Lower lobe of right lung (tissue), 2 donors: ENCODE data around the gene GRIFIN. TPM values are rescaled to one million over a fixed set of nuclear protein-coding genes. Genes with fewer than 3 reads are reported as not detected.
A peak's percentile ranks its signal among the peaks of the same experiment; 100 is the strongest.

ENCODE experiments used
- ATAC-seq, 2 donors: fragments of 200-7000 bp; cut with Tn5 transposase; one replicate each; pipeline ENCODE4 v1.9.1; 2020 to 2022; ENCODE audit warnings: mild to moderate bottlenecking in 2 of 2, moderate library complexity in 2 of 2
- DNase-seq: peaks from one replicate; pipeline ENCODE4 v3.0.0-alpha.2; 2020
- H3K27ac ChIP-seq: fragments of 200-600 bp; one replicate; pipeline ENCODE4 v1.8.0; 2022
- H3K27me3 ChIP-seq: fragments of 200-600 bp; one replicate; pipeline ENCODE4 v1.8.0; 2022; ENCODE audit warnings: low read depth
- H3K36me3 ChIP-seq: fragments of 200-600 bp; one replicate; pipeline ENCODE4 v1.8.0; 2022; ENCODE audit warnings: mild to moderate bottlenecking
- H3K4me1 ChIP-seq: fragments of 200-600 bp; one replicate; pipeline ENCODE4 v1.8.0; 2022
- H3K4me3 ChIP-seq: fragments of 200-600 bp; one replicate; pipeline ENCODE4 v1.8.0; 2022; ENCODE audit warnings: mild to moderate bottlenecking
- H3K9me3 ChIP-seq: fragments of 200-600 bp; one replicate; pipeline ENCODE4 v1.8.0; 2022
- intact Hi-C: fragments of 100-400 bp; cut with DNase I; formaldehyde crosslinking; loops from one replicate; pipeline ENCODE4 v1.11.0; 2022
- total RNA-seq: library from RNA; stranded (reverse); fragmentation: NEBNext Ultra II Directional; extraction: Animal tissue kit (Norgen Biotek cat#: 25700); gene quantifications from one replicate; pipeline ENCODE4 v1.2.1, GENCODE V29; 2021
- TF ChIP-seq, protein P1 (sequence below): fragments of 200-600 bp; IDR thresholded peaks from one replicate; pipeline ENCODE4 v1.8.0; 2022; ENCODE audit warnings: antibody characterized with exemption, mild to moderate bottlenecking
- donor health status: DM: no; HTN: yes; CAD: no; lungs with severe emphysema.

GRIFIN gene
- total RNA-seq, 1 donor from 2014 or later = not detected

- TF ChIP-seq, protein P1, sequence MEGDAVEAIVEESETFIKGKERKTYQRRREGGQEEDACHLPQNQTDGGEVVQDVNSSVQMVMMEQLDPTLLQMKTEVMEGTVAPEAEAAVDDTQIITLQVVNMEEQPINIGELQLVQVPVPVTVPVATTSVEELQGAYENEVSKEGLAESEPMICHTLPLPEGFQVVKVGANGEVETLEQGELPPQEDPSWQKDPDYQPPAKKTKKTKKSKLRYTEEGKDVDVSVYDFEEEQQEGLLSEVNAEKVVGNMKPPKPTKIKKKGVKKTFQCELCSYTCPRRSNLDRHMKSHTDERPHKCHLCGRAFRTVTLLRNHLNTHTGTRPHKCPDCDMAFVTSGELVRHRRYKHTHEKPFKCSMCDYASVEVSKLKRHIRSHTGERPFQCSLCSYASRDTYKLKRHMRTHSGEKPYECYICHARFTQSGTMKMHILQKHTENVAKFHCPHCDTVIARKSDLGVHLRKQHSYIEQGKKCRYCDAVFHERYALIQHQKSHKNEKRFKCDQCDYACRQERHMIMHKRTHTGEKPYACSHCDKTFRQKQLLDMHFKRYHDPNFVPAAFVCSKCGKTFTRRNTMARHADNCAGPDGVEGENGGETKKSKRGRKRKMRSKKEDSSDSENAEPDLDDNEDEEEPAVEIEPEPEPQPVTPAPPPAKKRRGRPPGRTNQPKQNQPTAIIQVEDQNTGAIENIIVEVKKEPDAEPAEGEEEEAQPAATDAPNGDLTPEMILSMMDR = no peak
- Histone ChIP-seq H3K4me1 (peaks cover 77% of the 10 kb centered on the region), H3K27me3 (no peaks in the 10 kb centered on the region), H3K36me3 (peaks cover 23% of the 10 kb centered on the region), H3K9me3 (no peaks in the 10 kb centered on the region), H3K4me3 (peak overlapping the region; percentile 77), H3K27ac (peak overlapping the region; percentile 92)
- DNase-seq = peak; percentile 74
- ATAC-seq = peak; percentile 1
- intact Hi-C loops = no loop called here
These were observed 45.9 kb upstream of the GRIFIN start for GRCh38 chr7:2521952-2522591.

DNA sequence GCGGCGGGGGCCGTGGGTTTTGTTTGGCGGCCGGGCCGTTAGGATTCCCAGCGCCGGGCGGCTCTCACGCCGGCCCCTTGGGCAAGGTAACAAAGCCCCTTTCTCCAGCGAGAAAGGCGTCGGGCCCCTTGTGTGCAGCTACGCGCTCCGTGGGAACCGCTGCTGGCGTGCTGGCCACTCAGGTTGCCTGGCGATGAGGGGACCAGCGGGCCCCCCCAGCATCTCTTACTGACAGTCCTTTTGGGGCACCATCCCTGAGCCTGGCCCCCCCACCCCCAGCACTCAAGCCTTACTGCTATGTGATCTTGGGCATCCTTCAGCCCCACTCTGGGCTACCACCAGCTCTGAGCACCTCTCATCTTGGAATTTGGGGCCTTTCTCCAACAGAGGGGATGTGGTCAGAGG lies 45.1 kb upstream of the GRIFIN start:
- peak overlapping the region; percentile 92 for H3K27ac ChIP-seq

GRCh38 chr7:2520761-2521290 lies 44.6 kb upstream of the GRIFIN start:
- H3K4me3 ChIP-seq = peak overlapping the region; percentile 77
- TF ChIP-seq, protein P1 = no peak
- intact Hi-C loops = no loop called here
- no peaks in the 10 kb centered on the region for H3K27me3 ChIP-seq
- H3K9me3 ChIP-seq = no peaks in the 10 kb centered on the region
- ATAC-seq (no peak), DNase-seq (no peak)
- peak overlapping the region; percentile 92 for H3K27ac ChIP-seq
- peaks cover 10% of the 10 kb centered on the region for H3K36me3 ChIP-seq
- H3K4me1 ChIP-seq = peaks cover 64% of the 10 kb centered on the region

More for the DNA sequence above, 45.1 kb upstream of the GRIFIN start:
- Histone ChIP-seq H3K36me3 (peaks cover 15% of the 10 kb centered on the region), H3K27me3 (no peaks in the 10 kb centered on the region), H3K4me3 (peak overlapping the region; percentile 77), H3K4me1 (peaks cover 69% of the 10 kb centered on the region), H3K9me3 (no peaks in the 10 kb centered on the region)
- intact Hi-C loops = no loop called here
- ATAC-seq (no peak), DNase-seq (no peak)
- TF ChIP-seq, protein P1 = no peak

DNA sequence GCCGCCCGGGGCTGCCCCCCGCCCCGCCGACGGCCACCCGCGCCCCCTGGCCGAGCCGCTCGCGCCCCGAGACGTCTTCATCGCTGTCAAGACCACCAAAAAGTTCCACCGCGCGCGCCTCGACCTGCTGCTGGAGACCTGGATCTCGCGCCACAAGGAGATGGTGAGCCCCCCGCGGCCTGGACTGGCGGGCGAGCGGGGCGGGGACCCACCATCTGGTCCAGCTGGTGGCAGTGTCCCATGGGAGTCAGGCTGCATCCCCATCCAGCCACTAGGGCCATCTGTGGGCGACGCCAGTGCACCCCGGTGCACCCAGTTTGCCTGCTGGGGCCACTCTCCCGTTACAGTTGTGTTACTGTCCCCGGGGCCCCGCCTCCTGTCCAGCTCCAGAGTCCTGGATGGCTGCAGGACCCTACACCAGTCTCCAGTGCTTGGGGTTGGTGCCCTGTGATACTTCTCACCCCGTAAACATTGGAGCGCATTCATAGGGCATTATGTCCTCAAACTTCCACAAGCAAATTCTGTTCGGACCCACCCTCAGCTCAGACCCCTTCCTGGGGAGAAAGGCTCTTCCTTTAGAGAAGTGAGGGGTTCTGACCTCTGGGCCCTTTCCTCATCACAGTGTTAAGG lies 44.0 kb upstream of the GRIFIN start:
- Histone ChIP-seq H3K4me3 (peak overlapping the region; percentile 77), H3K27ac (peak overlapping the region; percentile 92), H3K27me3 (no peaks in the 10 kb centered on the region), H3K9me3 (no peaks in the 10 kb centered on the region), H3K36me3 (peaks cover 4% of the 10 kb centered on the region), H3K4me1 (peaks cover 58% of the 10 kb centered on the region)
- TF ChIP-seq, protein P1 = peak; percentile 18
- intact Hi-C loops = no loop called here
- DNase-seq (peak; percentile 73), ATAC-seq (no peak)

DNA sequence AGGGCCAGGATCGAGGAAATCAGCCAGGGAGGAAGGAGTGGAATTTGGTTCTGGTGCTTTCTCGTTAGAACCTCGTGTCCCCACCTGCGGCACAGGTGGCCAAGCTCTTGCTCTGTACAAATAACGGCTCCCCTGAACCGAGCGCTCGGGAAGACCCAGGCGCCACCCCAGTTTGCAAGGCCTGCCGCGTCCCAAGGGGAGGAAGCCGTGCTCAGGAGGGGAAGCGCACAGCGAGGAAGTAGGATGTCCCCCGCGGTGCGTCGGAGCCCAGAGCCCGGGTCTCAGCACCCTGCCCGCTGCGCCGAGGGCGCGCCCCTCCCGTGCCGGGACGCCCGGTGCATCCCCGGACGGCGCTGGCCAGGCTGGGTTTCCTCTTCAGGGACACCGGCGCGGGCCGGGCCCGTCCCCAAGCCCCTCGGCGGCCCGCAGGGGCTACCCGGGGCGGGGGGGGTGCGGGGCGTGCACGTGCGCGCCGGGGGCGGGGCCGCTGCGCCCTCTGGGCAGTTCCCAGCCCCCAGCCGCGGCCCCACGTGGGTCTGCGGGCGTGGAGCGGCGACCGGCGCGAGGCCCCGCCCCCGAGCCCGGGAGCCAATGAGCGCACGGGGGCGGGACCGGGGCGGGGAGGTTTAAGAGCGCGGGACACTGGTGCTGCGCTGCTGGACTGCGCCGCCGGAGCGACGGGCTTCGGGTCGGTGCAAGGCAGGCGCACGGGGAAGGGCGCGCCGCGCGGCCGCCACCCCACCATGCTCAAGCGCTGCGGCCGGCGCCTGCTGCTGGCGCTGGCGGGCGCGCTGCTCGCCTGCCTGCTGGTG lies 43.1 kb upstream of the GRIFIN start, which contains the start of gene LFNG:
TSS of gene LFNG (plus strand) at position 656 of the 812 bp plus-strand sequence. CDS start at position 744, 88 bp downstream.
- Histone ChIP-seq H3K4me1 (peaks cover 49% of the 10 kb centered on the region), H3K36me3 (no peaks in the 10 kb centered on the region), H3K9me3 (no peaks in the 10 kb centered on the region), H3K27ac (peak within 1 kb of the TSS; percentile 92), H3K4me3 (peak within 1 kb of the TSS; percentile 77), H3K27me3 (no peaks in the 10 kb centered on the region)
- intact Hi-C loops = no loop called here
- DNase-seq (peak; percentile 91), ATAC-seq (peak; percentile 84)
- TF ChIP-seq, protein P1 = no peak
